Neural crest cell (in vitro differentiated cells): ENCODE results near the gene ZFP90. TPM values are rescaled to one million over a fixed set of nuclear protein-coding genes. Genes with fewer than 3 reads are reported as not detected.

Experiments used
- DNase-seq: peaks from one replicate; pipeline ENCODE4 v3.0.0; 2021; ENCODE audit warnings: low read depth, mixed read lengths, low spot score
- H3K27ac Mint-ChIP-seq: one replicate; pipeline ENCODE4 v1.8.0; 2021; ENCODE audit warnings: mild to moderate bottlenecking, mixed read lengths; ENCODE audit not compliant: unreplicated experiment
- H3K27me3 Mint-ChIP-seq: 2 replicates; pipeline ENCODE4 v1.8.0; 2021; ENCODE audit warnings: low read depth, mild to moderate bottlenecking, mixed read lengths
- H3K36me3 Mint-ChIP-seq: 2 replicates; pipeline ENCODE4 v1.8.0; 2021; ENCODE audit warnings: low read depth, mild to moderate bottlenecking, mixed read lengths
- H3K4me1 Mint-ChIP-seq: 2 replicates; pipeline ENCODE4 v1.8.0; 2021; ENCODE audit warnings: mixed read lengths
- H3K4me3 Mint-ChIP-seq: one replicate; pipeline ENCODE4 v1.8.0; 2021; ENCODE audit warnings: mild to moderate bottlenecking, mixed read lengths
- H3K9me3 Mint-ChIP-seq: 2 replicates; pipeline ENCODE4 v1.8.0; 2021; ENCODE audit warnings: mixed read lengths
- long read RNA-seq: library from polyadenylated mRNA; unstranded; transcript quantifications from one replicate; pipeline ENCODE4 v2.0.0, GENCODE V29; 2020
- total RNA-seq: library from RNA; stranded (reverse); gene quantifications from 2 replicates; pipeline ENCODE4 v1.2.1, GENCODE V29; 2021
- TF ChIP-seq, protein P1 (sequence below): fragments of 200-600 bp; sonication (generic); conservative IDR thresholded peaks from 2 replicates; pipeline ENCODE4 v1.5.0; 2021; ENCODE audit warnings: antibody characterized with exemption, mild to moderate bottlenecking

Gene ZFP90
- total RNA-seq: 56.2 and 56.4 TPM in 2 replicates
- long read RNA-seq, full-length matches to known transcripts: 12 of 22 reads
- long read RNA-seq, partial matches to known transcripts: 1 of 22 reads
- long read RNA-seq, other reads (novel, unspliced or antisense): 9 of 22 reads

GRCh38 chr16:68538880-68539701 lies at the start of gene ZFP90:
TSS of gene ZFP90 (plus strand) at chr16:68539291. CDS start at chr16:68539793, 502 bp downstream.
- Mint-ChIP-seq H3K4me1 (peaks cover 15% of the 10 kb centered on the region), H3K4me3 (peak within 1 kb of the TSS; percentile 99), H3K9me3 (peaks cover 12% of the 10 kb centered on the region), H3K27ac (peak within 1 kb of the TSS; percentile 98), H3K36me3 (peaks cover 47% of the 10 kb centered on the region), H3K27me3 (no peaks in the 10 kb centered on the region)
- DNase-seq: peak; percentile 85
- TF ChIP-seq, protein P1, sequence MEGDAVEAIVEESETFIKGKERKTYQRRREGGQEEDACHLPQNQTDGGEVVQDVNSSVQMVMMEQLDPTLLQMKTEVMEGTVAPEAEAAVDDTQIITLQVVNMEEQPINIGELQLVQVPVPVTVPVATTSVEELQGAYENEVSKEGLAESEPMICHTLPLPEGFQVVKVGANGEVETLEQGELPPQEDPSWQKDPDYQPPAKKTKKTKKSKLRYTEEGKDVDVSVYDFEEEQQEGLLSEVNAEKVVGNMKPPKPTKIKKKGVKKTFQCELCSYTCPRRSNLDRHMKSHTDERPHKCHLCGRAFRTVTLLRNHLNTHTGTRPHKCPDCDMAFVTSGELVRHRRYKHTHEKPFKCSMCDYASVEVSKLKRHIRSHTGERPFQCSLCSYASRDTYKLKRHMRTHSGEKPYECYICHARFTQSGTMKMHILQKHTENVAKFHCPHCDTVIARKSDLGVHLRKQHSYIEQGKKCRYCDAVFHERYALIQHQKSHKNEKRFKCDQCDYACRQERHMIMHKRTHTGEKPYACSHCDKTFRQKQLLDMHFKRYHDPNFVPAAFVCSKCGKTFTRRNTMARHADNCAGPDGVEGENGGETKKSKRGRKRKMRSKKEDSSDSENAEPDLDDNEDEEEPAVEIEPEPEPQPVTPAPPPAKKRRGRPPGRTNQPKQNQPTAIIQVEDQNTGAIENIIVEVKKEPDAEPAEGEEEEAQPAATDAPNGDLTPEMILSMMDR: no peak

GRCh38 chr16:68490358-68490757 lies 48.7 kb upstream of the ZFP90 start:
- Mint-ChIP-seq H3K27me3 (no peaks in the 10 kb centered on the region), H3K4me3 (no peak overlapping the region), H3K36me3 (no peaks in the 10 kb centered on the region), H3K4me1 (peaks cover 24% of the 10 kb centered on the region), H3K27ac (no peak overlapping the region), H3K9me3 (no peaks in the 10 kb centered on the region)
- no peak for DNase-seq
- TF ChIP-seq, protein P1: no peak

DNA sequence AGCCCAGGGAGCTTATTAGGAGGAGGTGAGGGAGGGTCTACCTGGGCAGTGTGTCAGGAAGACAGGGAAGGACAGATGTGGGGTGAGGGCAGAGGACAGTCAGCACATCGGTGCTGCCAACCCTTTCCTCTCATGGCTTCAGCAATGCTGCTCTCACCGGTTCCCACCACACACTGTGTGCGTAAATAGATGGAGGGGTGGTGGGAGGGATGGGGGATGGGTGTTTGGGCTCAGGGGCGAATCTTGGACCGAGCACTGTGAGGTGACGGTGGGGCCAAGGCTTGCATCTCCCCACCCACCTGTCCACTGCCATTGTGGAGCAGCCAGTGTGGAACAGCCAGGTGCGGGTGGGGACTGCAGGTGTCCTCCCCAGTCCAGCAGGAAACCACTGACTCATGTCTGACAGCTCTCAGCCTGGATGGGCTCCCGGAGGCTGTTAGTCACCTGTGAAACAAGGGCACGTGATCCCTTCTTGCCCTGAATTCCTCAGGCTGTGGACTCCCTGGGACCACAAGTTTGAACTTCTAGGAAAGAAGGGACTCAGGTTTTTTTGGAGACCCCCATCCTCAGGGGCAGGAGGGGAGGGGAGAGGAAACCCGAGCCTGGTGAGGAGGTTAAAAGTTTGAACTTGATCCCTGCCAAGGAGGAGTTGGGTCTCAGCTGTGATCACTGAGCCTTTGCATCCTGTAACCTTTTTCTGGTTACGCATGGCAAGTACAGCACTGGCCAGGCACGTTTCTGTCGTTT lies 48.1 kb upstream of the ZFP90 start:
- no peaks in the 10 kb centered on the region for H3K9me3 Mint-ChIP-seq
- H3K27ac Mint-ChIP-seq: no peak overlapping the region
- no peaks in the 10 kb centered on the region for H3K36me3 Mint-ChIP-seq
- H3K4me1 Mint-ChIP-seq: peaks cover 19% of the 10 kb centered on the region
- H3K27me3 Mint-ChIP-seq: no peaks in the 10 kb centered on the region
- no peak for DNase-seq
- no peak overlapping the region for H3K4me3 Mint-ChIP-seq
- TF ChIP-seq, protein P1: no peak

DNA sequence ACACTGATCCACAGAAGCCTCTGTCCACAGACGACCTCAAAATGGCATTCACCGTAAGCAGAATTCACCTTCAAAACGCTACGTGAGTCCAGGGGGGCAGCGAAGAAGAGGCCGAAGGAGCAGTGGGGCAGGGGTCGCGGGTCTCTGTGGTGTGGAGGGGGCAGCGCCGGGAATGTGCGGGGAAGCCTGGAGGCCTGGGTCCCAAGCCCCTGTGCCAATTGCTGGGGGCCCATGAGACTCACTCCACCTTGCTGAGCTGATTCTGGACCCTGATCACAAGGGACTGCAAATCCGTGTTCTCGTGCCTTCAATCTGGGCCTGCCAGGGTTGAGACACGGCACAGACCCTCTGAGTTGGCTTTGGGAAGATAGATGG lies 47.5 kb upstream of the ZFP90 start:
- no peak for DNase-seq
- Mint-ChIP-seq H3K9me3 (no peaks in the 10 kb centered on the region), H3K27ac (no peak overlapping the region), H3K36me3 (no peaks in the 10 kb centered on the region), H3K4me1 (peaks cover 14% of the 10 kb centered on the region), H3K27me3 (no peaks in the 10 kb centered on the region), H3K4me3 (no peak overlapping the region)
- TF ChIP-seq, protein P1: no peak

- Mint-ChIP-seq H3K4me1 (peaks cover 8% of the 10 kb centered on the region), H3K9me3 (no peaks in the 10 kb centered on the region), H3K27me3 (no peaks in the 10 kb centered on the region), H3K36me3 (no peaks in the 10 kb centered on the region), H3K27ac (no peak overlapping the region), H3K4me3 (no peak overlapping the region)
- TF ChIP-seq, protein P1: no peak
- no peak for DNase-seq
These were observed 46.9 kb upstream of the ZFP90 start for GRCh38 chr16:68492151-68492542.
